ENCODE results near the gene NCOA7.

GRCh38 chr6:125931733-125932450 lies 141.1 kb downstream of the NCOA7 start:
- TF ChIP-seq EZH2 (IDR thresholded peaks at IDR 0.05; ENCODE audit: low read depth, low read length, severe bottlenecking) (no peak), USF2 (IDR thresholded peaks at IDR 0.05; ENCODE audit: low read length) (no peak), RAD21 (IDR thresholded peaks at IDR 0.05 in 1 of 2, conservative IDR thresholded peaks at IDR 0.05 in 1 of 2; ENCODE audit: low read depth in 2 of 2, low read length in 2 of 2) (no peak), CTCF (IDR thresholded peaks at IDR 0.05; ENCODE audit: control extremely low read depth in 1 of 3, insufficient read depth in 1 of 3, low read depth in 1 of 3, low read length in 3 of 3) (no peak), SIN3A (conservative IDR thresholded peaks at IDR 0.05 in 1 of 2, IDR thresholded peaks at IDR 0.05 in 1 of 2; ENCODE audit: low read depth in 1 of 2, low read length in 2 of 2) (no peak), POLR2AphosphoS5 (IDR thresholded peaks at IDR 0.05; ENCODE audit: low read depth, low read length) (no peak)
